IPS-18a (cell line): ENCODE results near the gene HECA.

Experiments used
- H3K27ac ChIP-seq: one replicate; pipeline ENCODE4 v1.5.1; 2013; ENCODE audit warnings: low read length
- H3K27me3 ChIP-seq: one replicate; pipeline ENCODE4 v1.6.1; 2013; ENCODE audit warnings: mild to moderate bottlenecking, low read length; ENCODE audit not compliant: control insufficient read depth, insufficient read depth
- H3K36me3 ChIP-seq: one replicate; pipeline ENCODE4 v1.6.1; 2013; ENCODE audit warnings: low read depth, low read length; ENCODE audit not compliant: control insufficient read depth
- H3K4me1 ChIP-seq: one replicate; pipeline ENCODE4 v1.6.1; 2013; ENCODE audit warnings: low read depth, low read length; ENCODE audit not compliant: control insufficient read depth
- H3K4me3 ChIP-seq: one replicate; pipeline ENCODE4 v1.5.1; 2013; ENCODE audit warnings: low read length
- H3K9ac ChIP-seq: one replicate; pipeline ENCODE4 v1.6.1; 2013; ENCODE audit warnings: mild to moderate bottlenecking, low read length, moderate library complexity
- H3K9me3 ChIP-seq: one replicate; pipeline ENCODE4 v1.6.1; 2013; ENCODE audit warnings: low read depth, low read length; ENCODE audit not compliant: control insufficient read depth

Gene HECA, protein sequence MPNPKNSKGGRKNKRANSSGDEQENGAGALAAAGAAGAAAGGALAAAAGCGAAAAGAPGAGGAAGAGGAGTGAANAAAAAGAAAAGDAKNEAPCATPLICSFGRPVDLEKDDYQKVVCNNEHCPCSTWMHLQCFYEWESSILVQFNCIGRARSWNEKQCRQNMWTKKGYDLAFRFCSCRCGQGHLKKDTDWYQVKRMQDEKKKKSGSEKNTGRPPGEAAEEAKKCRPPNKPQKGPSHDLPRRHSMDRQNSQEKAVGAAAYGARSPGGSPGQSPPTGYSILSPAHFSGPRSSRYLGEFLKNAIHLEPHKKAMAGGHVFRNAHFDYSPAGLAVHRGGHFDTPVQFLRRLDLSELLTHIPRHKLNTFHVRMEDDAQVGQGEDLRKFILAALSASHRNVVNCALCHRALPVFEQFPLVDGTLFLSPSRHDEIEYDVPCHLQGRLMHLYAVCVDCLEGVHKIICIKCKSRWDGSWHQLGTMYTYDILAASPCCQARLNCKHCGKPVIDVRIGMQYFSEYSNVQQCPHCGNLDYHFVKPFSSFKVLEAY

DNA sequence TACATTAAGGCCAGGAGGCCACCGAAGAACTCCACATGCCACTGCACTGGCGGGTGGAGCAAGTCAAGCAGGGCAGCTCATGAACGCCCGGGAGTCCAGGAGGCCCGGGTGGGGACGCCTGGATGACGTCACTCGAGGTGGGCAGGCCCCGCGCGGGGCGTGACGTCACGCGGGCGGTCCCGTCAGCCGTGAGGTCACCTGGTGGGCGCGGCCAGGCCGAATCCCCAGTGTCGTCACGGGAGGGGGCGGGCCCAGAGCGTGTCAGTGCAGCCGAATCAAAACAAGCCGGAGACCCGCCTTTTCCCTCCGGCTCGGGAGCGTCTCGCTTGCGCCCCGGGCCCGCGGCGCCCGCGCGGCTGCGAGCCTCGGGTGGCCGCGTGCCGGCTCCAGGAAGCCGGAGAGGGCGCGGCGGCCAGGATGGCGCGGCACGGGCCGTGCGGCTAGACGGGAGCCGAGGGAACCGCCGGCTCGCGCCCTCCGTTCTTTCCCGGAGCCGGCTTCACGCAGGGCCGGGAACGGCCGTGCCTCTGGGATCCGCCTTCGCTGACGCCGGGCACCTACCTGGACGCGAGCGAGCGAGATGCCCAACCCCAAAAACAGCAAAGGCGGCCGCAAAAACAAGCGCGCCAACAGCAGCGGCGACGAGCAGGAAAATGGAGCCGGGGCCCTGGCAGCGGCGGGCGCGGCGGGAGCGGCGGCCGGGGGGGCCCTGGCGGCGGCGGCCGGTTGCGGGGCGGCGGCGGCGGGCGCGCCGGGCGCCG is at the start of gene HECA:
TSS of gene HECA (plus strand) at position 264 of the 761 bp plus-strand sequence. CDS start at position 581, 317 bp downstream.
- H3K27ac ChIP-seq: no peak within 1 kb of the TSS

DNA sequence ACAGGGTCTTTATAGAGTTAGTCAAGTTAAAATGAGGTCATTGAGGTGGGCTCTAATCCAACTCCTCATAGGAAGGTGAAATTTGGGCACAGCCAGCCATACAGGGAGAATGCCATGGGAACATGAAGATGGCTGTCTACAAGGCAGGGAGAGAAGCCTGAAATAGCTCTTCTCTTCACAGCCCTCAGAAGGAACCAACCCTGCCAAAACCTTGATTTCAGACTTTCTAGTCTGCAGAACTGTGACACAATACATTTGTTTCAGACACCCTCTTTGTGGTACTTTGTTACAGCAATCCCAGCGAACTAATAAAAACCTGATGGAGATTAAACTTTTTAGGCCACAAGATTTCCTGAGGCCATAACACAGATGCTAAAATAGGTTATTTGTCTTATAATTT is 43.1 kb upstream of the HECA start:
- Histone ChIP-seq H3K9me3 (no peaks in the 10 kb centered on the region), H3K9ac (no peak overlapping the region)

More for the DNA sequence above, at the start of gene HECA:
- Histone ChIP-seq H3K9me3 (no peaks in the 10 kb centered on the region), H3K4me3 (peak within 1 kb of the TSS; percentile 76), H3K36me3 (no peaks in the 10 kb centered on the region), H3K9ac (peak within 1 kb of the TSS; percentile 44), H3K27me3 (peaks cover 14% of the 10 kb centered on the region), H3K4me1 (peaks cover 2% of the 10 kb centered on the region)

DNA sequence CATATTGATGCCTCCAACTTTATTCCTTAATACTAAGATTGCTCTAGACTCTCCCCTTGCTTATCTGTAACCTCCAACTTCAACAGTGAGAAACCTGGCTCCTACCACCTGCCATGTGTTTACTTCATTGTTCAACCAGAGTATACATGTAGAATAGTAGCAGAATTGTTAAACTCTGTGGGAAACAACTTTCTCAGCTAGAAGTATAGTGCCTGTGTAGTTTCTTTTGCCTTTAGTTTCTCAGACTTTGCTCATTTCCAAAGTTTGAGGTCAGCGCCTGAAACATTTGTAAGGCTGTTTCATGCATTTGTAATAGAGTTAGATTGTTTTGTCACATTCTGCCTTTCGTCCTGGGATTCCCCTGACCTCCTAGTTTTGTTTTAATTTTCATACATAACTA is 34.9 kb upstream of the HECA start:
- Histone ChIP-seq H3K36me3 (no peaks in the 10 kb centered on the region), H3K9ac (no peak overlapping the region), H3K9me3 (no peaks in the 10 kb centered on the region), H3K4me3 (no peak overlapping the region), H3K27ac (no peak overlapping the region), H3K4me1 (no peaks in the 10 kb centered on the region), H3K27me3 (no peaks in the 10 kb centered on the region)

More for the DNA sequence above, 43.1 kb upstream of the HECA start:
- no peaks in the 10 kb centered on the region for H3K4me1 ChIP-seq
- no peak overlapping the region for H3K27ac ChIP-seq
- H3K4me3 ChIP-seq: no peak overlapping the region
- H3K36me3 ChIP-seq: no peaks in the 10 kb centered on the region
- no peaks in the 10 kb centered on the region for H3K27me3 ChIP-seq

DNA sequence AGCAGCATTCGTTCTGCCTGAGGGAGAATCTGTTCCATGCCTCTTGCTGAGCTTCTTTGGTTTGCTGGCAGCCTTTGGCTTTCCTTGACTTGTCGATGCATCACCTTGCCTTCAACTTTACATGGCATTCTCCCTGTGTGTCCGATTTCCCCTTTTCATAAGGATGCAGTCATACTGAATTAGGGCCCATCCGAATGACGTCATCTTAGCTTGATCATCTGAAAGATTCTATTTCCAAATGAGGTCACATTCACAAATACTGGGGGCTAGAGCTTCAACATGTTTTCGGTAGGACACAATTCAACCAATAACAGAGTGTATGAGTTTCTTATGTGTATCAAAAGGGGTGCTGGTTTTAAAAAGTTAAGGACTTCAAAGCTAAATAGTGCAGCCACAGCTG is 27.8 kb upstream of the HECA start:
- no peak overlapping the region for H3K27ac ChIP-seq
- H3K4me1 ChIP-seq: no peaks in the 10 kb centered on the region
- no peak overlapping the region for H3K4me3 ChIP-seq
- no peaks in the 10 kb centered on the region for H3K9me3 ChIP-seq
- H3K9ac ChIP-seq: no peak overlapping the region
- H3K27me3 ChIP-seq: no peaks in the 10 kb centered on the region
- no peaks in the 10 kb centered on the region for H3K36me3 ChIP-seq

DNA sequence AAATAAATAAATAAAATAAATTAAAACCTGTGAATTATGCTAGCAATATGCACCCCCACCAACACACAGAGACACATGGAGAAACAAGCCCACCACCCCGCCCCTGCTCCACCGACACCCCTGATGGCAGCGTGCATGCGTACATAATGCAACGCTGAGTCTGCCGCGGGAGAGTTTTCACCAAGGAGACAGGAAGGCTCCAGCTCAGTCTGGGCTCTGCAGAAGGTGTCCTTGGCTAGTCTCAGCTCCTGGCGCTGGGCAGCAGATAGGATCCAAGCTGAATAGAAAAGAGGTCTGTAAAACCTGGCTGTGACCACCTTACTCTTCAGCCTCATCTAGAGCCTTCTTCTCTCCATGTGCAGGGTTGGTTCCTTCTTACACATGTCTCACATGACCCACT is 26.5 kb upstream of the HECA start:
- no peak overlapping the region for H3K9ac ChIP-seq
- H3K9me3 ChIP-seq: no peaks in the 10 kb centered on the region
- no peaks in the 10 kb centered on the region for H3K36me3 ChIP-seq
- H3K4me1 ChIP-seq: no peaks in the 10 kb centered on the region
- H3K4me3 ChIP-seq: no peak overlapping the region
- no peak overlapping the region for H3K27ac ChIP-seq
- no peaks in the 10 kb centered on the region for H3K27me3 ChIP-seq

DNA sequence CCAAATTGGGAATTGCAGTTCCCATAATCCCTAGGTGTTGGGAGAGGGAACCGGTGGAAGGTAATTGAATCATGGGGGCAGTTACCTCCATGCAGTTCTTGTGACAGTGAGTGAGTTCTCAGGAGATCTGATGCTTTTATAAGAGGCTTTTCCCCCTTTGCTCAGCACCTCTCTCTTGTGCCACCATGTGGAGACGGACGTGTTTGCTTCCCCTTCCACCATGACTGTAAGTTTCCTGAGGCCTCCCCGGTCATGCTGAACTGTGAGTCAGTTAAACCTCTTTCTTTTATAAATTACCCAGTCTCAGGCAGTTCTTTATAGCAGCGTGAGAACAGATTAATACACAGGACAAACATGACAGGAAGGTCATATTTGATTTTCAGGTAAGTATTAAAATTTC is 25.3 kb upstream of the HECA start:
- Histone ChIP-seq H3K4me3 (no peak overlapping the region), H3K36me3 (no peaks in the 10 kb centered on the region), H3K27ac (no peak overlapping the region), H3K4me1 (no peaks in the 10 kb centered on the region), H3K9me3 (no peaks in the 10 kb centered on the region), H3K9ac (no peak overlapping the region), H3K27me3 (no peaks in the 10 kb centered on the region)

DNA sequence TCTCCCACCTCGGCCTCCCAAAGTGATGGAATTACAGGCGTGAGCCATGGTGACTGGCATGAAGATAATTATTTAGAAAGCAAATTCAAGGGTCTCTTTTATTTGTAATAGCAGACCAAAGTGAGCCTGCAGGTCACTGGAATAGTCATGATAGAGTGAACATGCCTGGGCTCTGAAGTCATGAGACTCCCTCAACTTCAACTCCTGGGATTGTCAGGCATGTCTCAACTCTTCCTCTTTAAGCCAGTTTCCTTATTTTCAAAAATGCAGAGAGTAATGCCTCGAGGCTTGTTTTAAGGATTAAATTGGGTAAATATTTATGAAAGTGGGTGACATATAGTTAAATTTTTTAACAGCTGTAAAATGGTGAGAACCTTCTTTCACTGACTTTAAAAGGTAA is 22.7 kb upstream of the HECA start:
- Histone ChIP-seq H3K27ac (no peak overlapping the region), H3K27me3 (no peaks in the 10 kb centered on the region), H3K4me3 (no peak overlapping the region)

DNA sequence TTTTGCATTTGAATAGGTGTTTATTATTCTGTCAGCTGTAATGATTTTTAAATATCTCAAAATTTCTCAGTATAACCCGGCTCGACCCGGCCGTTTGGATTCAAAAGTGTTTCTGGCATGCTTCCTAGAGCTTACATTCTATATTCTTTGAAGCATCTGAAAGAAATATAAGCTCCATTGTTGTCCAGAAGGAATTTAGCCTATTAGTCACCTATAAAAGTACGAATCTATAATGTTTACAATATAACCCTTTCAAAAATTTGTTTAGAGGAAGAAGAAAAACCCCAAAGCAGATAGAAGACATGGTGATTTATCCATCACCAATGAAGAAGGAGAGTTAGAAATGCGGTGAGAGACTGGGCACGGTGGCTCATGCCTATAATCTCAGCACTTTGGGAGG is 22.3 kb upstream of the HECA start:
- Histone ChIP-seq H3K9ac (no peak overlapping the region), H3K36me3 (no peaks in the 10 kb centered on the region), H3K9me3 (no peaks in the 10 kb centered on the region), H3K27ac (no peak overlapping the region), H3K4me1 (no peaks in the 10 kb centered on the region), H3K27me3 (no peaks in the 10 kb centered on the region), H3K4me3 (no peak overlapping the region)

More for the DNA sequence above, 22.7 kb upstream of the HECA start:
- no peaks in the 10 kb centered on the region for H3K36me3 ChIP-seq
- H3K9ac ChIP-seq: no peak overlapping the region
- no peaks in the 10 kb centered on the region for H3K4me1 ChIP-seq
- no peaks in the 10 kb centered on the region for H3K9me3 ChIP-seq

DNA sequence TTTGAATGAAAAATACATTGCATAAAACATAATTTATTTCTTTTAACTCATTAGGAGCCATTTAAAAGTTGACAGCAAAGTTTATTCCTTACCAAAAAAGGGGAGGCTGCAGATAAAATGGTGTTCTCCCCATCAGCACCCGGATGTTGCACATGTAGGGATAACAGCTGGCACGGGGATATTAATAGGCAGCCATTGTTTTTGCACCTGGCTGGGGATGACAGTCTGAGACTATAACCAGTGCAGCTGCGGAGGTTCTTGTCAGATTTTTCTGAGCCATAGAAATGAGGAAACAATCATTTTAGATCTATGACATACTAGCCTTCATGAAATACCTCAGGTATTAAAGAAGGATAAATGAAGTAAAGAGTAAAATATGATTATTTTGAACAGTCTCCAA is 20.1 kb upstream of the HECA start:
- H3K27me3 ChIP-seq: no peaks in the 10 kb centered on the region
- H3K36me3 ChIP-seq: no peaks in the 10 kb centered on the region
- H3K4me3 ChIP-seq: no peak overlapping the region
- H3K27ac ChIP-seq: no peak overlapping the region
- H3K9me3 ChIP-seq: no peaks in the 10 kb centered on the region
- H3K9ac ChIP-seq: no peak overlapping the region
- H3K4me1 ChIP-seq: no peaks in the 10 kb centered on the region

DNA sequence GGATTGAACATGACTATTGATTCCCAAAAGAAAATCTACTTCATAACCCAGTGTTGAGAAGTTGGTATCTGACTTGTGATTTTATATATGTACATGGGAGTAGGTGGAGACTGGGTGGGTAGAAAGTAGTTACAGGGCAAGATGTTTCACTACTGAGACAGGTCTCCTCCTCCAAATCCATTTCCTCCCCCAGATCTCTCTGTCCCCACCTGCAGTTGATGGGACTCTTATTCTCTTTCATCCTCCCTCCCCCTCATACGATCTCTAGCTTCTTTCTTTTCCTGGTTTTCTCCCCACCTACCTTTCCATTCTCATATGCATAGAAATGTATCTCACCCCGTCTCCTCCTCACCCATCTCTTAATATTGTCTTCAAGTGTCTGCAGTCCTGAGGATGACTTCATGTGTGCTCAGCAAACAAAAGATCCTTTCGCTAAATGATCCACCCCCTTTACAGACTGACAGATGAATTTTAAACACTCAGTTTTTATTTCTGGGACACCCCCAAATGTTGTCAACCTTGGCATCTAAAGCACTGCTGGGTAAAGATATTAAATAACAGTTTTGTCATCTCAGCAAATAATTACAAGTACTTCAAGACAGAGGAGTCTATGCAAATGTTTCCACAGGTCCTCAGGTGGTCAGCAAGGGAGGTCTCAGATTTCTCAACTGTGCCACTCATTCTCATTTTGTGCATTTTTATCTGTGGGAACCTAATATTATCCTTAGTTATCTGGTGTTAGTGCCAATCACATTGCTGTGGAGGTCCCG is 18.7 kb upstream of the HECA start:
- Histone ChIP-seq H3K4me1 (no peaks in the 10 kb centered on the region), H3K9ac (no peak overlapping the region), H3K4me3 (no peak overlapping the region), H3K27me3 (no peaks in the 10 kb centered on the region), H3K27ac (no peak overlapping the region), H3K36me3 (no peaks in the 10 kb centered on the region), H3K9me3 (no peaks in the 10 kb centered on the region)

DNA sequence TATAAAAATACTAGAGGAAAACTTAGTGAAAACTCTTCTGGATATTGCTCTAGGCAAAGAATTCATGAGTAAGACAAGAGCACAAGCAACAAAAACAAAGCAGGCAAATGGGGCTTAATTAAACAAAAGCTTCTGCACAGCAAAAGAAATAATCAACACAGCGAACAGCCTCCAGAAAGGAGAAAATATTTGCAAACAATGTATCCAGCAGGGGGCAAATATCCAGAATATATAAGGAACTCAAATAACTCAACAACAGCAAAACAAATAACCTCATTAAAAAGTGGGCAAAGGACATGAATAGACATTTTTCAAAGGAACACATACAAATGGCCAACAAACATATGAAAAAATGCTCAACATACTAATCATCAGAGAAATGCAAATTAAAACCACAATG is 17.1 kb upstream of the HECA start:
- Histone ChIP-seq H3K27ac (no peak overlapping the region), H3K4me3 (no peak overlapping the region), H3K9me3 (no peaks in the 10 kb centered on the region), H3K36me3 (no peaks in the 10 kb centered on the region), H3K4me1 (no peaks in the 10 kb centered on the region), H3K9ac (no peak overlapping the region), H3K27me3 (no peaks in the 10 kb centered on the region)
